Jurkat, Clone E6-1 (cell line): ENCODE data around the gene NCAM1.

Experiments used
- DNase-seq: peaks from one replicate; pipeline ENCODE4 v3.0.0-alpha.2; 2011; ENCODE audit warnings: low read depth, low spot score
- H3K4me3 ChIP-seq: 2 replicates; pipeline ENCODE4 v1.5.1; 2011; ENCODE audit warnings: mild to moderate bottlenecking, low read length, control low read depth, moderate library complexity

The NCAM1 gene

DNA sequence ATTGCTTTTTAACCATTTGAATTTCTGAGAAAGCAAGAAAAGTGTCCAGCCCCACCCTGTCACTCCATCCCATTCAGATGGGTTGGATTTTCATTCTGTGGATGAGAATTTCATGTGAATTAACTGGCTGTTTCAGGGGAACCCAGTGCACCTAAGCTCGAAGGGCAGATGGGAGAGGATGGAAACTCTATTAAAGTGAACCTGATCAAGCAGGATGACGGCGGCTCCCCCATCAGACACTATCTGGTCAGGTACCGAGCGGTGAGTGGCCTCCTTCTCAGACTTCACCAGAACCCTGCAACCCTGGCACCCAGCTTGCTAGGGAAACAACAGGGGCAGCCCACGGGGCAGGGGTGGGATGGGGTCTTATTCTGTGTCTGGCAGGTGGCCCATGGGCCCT, 294.5 kb downstream of the NCAM1 start:
- DNase-seq = no peak
- no peak overlapping the region for H3K4me3 ChIP-seq

DNA sequence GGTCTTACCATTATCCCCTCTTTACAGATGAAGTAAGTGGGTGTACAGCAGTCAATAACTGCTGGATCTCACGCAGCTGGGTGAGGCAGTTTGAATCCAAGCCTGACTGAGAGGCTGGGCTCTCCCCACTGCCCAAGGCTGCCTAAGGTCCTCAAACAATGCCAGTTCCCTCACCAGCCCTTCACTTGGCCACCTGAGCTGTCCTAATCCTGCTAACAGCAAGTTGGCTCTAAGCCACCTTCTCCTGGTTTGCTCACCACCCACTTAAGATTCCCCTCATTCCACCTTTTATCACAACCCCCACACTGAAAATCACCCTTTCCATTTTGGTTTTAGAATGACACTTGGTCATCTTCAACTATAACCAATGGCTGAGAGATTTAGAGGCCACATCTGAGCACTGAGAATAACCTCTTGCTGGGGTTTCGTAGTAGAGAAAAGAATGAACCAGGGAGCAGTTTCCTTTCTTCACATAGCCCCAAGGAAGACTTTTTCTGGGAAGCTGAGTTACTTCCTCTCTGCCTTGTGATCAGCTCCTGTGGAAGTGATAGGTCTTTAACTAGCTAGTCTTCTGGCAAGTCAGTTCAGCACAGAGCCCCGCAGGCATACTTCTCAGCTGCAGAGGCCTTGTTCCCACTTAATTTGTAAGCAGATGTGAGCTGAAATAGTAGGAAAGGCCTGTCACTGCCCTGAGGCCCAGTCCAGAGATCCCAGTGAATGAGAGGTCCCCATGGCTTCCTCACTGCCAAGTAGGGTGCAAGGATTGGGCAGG, 295.4 kb downstream of the NCAM1 start:
- H3K4me3 ChIP-seq = no peak overlapping the region
- DNase-seq = no peak

DNA sequence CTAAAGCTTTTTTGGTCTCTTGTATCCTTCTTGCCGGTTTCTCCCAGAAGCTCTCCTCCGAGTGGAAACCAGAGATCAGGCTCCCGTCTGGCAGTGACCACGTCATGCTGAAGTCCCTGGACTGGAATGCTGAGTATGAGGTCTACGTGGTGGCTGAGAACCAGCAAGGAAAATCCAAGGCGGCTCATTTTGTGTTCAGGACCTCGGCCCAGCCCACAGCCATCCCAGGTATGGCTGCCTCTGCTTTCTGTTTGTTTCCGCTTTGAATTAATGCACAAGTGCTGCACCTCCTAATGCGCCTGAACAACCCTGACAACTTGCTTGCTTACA, 298.8 kb downstream of the NCAM1 start:
- no peak for DNase-seq
- no peak overlapping the region for H3K4me3 ChIP-seq

DNA sequence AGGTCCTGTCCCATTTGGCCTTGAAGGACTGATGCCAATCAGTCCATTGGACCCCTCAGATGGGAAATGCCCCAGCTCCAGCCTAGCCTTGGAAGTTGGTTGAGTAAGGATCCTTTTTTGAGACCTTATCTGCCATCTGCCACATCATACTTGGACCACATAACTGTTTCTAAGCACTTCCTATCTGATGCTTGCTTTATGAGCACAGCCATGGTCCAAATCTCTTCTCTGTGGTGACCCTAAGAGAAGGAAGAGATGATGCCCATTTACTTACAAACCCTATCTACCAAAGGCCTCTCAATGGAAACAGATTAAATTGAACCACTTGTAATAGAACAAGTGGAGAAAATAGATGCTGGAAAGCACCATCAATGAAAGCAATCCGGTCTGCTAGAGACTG, 299.3 kb downstream of the NCAM1 start:
- H3K4me3 ChIP-seq = no peak overlapping the region
- no peak for DNase-seq

DNA sequence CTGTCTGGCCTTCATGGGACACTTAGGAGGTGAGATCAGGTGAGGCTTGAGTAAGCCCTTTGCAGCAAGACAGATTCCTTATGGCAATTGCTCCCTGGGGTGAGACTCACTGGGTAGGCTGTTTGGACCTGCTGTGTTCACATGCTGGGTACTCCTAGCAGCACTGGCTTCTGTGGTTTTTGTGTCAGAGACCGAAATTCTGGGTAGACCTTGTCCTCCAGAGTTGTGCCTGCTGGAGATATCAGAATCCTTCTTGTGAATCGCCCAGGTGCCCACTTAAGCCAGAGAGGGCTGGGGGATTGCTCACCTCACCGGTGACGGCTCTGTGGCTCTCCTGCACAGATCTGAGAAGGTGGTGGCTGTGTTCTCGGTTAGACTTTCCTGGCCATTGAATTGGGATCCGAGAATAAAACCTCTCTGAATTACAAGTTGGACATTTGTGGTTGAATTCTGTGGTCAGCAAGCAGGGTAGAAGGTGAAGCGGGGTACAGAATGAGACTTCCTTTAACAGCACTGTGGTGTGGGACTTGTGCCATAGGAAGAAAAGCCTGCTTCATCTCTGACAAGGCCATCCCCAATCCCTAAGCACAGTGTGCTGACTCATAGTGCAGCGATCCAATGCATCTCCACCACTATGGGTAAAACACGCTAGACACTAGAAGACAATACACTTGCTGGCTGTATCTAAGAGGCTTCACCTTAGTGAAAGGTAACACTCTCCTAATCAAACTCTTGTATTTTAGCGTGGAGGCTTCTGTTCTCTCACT, 300.7 kb downstream of the NCAM1 start:
- DNase-seq = no peak
- H3K4me3 ChIP-seq = no peak overlapping the region

DNA sequence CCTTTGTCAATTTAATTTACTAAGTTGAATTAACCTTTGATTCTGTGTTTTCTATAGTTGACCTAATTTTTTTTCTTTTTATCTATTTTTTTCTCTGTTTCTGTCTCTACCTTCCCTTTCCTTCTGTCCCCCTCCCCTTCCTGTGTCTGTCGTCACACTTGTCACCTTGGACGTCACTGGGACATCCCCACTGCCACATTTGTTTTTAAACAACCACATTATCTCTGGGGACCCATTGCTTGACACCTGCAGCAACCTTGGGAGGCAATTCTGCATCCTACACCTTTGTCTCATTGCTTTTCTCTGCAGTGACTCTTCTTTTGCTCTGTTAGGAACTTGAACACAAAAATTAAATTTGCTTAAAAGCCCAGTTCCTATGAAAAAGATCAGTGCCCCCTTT, 301.4 kb downstream of the NCAM1 start:
- DNase-seq = no peak
- H3K4me3 ChIP-seq = no peak overlapping the region

DNA sequence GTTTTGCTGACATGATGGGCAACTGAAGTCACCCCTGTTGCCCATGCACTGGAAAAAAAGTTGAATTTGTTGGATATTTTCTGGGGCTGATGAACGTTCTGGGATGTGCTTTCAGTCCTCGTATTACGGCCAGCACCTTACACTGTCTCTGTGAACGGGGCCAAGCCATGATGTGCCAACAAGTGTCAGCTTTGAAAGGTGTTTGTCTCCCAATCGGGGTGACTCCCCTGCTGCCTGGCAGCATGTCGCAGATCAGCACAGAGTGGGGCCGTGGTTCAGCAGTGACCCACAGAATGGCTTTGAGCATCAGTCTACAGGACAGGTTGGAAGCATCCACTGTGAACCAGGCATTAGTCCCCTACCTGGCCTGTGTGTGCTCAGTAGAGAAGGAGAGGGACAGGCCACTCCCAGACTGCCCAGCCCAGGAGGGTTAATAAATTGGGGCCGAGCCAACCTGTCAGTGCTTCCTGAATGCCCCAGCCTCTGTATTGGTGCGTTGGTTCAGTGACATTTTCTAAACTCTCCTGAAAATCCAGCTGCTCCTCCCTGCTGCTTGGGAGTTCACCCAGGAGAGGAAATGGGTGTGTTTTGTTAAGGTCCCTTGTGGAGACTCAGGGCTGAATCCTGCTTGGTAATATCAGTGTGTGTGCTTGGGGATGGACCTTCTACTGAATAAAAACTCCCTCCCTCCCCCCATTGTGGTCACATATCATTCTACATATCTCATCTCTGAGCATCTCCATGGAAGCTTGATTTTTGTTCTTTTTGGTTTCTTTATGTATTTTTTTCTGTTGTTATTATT, 302.4 kb downstream of the NCAM1 start:
- no peak for DNase-seq
- H3K4me3 ChIP-seq = no peak overlapping the region

GRCh38 chr11:113265362-113265761, 304.1 kb downstream of the NCAM1 start:
- DNase-seq = no peak
- no peak overlapping the region for H3K4me3 ChIP-seq

- DNase-seq = no peak
- no peak overlapping the region for H3K4me3 ChIP-seq
Observed at GRCh38 chr11:113267493-113267892, 306.3 kb downstream of the NCAM1 start.

DNA sequence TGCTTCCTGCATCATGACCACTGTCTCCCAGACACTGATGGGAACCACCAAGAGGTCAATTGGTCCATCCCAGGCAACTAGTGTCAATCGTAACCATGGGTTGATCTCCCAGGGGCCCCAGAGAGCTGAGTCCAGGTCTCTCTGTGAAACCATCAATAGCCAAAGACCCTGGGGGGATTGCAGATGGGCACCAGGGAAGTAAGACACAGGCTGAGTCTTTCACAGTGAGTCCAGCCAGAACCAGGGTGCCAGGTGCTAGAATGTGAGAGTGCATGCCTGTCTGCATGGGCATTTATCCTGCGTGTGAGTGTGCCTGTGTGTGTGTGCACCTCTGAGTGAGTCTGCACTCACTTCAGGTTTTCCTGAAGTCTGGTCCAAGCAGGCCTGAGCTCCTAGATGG, 307.9 kb downstream of the NCAM1 start:
- H3K4me3 ChIP-seq = no peak overlapping the region
- DNase-seq = no peak

- DNase-seq = no peak
- no peak overlapping the region for H3K4me3 ChIP-seq
Observed at GRCh38 chr11:113269636-113270035, 308.4 kb downstream of the NCAM1 start.

- H3K4me3 ChIP-seq = no peak overlapping the region
- DNase-seq = no peak
Observed at GRCh38 chr11:113270080-113270479, 308.9 kb downstream of the NCAM1 start.

DNA sequence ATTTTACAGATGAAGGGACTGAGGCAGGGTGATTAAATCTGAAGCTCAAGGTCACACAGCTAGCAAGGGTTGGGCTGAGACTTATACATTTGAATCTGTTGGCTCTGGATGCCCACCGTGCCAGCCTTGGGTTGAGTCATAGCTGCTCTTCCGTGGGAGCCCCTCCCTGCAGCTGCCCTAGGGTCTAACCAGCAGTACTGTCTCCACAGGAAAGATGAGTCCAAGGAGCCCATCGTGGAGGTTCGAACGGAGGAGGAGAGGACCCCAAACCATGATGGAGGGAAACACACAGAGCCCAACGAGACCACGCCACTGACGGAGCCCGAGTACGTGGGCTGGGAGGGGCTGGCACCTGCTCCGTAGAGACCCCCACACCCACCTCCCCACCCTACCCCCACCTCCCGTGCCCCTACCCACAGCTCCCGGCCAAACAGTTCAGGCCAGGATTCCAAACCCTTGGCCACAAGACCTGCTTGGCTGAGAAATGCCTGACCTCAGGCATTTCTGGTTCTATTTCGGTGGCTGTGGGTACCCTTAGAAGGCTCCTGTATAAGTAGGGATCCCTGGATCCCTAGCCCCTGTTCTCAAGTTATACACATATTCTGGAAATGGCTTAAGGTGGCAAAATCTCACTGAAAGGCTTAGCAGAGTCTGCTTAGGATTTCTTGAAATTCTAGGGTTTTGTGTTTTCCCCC, 310.5 kb downstream of the NCAM1 start:
- H3K4me3 ChIP-seq = no peak overlapping the region

DNA sequence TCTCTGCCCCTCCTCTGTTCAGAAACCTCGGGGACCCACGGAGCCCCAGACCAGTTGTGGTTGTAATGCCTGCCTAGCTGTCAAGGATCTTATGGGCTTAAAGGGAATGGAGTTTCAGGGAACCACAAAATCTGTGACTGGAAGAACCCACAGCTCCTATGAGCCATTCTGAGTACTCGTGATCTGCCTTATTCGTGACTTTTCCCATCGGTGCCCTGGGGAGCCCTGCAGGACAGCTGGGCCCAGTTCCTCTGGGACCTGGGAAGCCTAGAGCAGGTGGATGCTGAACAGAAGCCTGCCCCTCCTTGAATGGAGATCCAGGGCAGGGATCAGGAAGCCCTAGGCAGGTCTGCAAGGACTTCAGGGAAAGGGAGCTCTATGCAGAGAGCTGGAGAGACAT, 311.1 kb downstream of the NCAM1 start:
- no peak overlapping the region for H3K4me3 ChIP-seq
- no peak for DNase-seq

More for the DNA sequence above, 310.5 kb downstream of the NCAM1 start:
- DNase-seq = no peak

GRCh38 chr11:113272927-113273615, 311.9 kb downstream of the NCAM1 start:
- H3K4me3 ChIP-seq = no peak overlapping the region
- DNase-seq = no peak

- no peak overlapping the region for H3K4me3 ChIP-seq
- no peak for DNase-seq
Observed at GRCh38 chr11:113273720-113274119, 312.5 kb downstream of the NCAM1 start.

GRCh38 chr11:113274713-113275582, 313.7 kb downstream of the NCAM1 start:
- no peak for DNase-seq
- H3K4me3 ChIP-seq = no peak overlapping the region

- no peak overlapping the region for H3K4me3 ChIP-seq
Observed at GRCh38 chr11:113275602-113276001, 314.4 kb downstream of the NCAM1 start.

More at GRCh38 chr11:113275602-113276001, 314.4 kb downstream of the NCAM1 start:
- DNase-seq = no peak
